Measurements from ENCODE around the gene CXCR4.

CXCR4 gene

DNA sequence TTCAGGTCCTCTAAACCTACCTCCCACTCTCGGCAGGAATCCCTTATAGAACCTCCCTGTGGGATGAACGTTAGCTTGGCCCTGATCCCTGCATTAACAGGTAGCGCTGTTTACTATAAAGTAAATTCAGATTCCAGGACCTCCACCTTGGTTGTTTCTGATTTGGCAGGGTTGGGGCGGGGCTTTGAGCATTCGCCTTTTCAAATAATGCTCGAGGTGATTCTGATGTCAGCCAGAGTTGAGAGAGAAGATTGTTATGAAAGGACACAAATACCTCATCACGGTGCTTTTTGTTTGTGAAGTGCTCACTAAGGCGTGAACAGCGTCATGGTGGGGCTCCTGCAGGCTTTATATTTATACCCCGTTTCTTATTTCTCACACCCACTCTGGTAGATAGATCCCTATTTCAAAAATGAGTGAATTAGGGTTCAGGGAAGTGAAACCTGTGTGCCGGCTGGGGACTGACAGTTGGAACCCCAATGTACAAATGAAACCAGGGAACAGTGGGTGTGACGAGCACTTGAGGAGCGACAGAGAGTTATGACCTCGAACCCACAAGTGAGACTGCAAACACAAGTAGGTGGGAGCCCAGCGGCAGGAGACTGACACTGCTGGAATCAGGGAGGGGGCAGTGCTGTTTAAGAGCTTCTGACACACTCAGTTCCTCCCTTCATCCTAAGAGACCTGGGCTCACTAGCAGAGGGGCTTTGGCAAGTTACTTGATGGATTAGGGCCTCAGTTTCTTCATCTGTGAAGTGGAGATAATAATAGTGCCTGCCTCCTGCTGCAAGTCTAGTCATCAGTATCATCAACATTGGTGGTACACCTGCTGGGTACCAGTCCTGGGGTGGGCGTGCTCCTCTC lies 14.2 kb upstream of the CXCR4 start:
- no peak for DNase-seq (ENCODE audit: low spot score)

DNA sequence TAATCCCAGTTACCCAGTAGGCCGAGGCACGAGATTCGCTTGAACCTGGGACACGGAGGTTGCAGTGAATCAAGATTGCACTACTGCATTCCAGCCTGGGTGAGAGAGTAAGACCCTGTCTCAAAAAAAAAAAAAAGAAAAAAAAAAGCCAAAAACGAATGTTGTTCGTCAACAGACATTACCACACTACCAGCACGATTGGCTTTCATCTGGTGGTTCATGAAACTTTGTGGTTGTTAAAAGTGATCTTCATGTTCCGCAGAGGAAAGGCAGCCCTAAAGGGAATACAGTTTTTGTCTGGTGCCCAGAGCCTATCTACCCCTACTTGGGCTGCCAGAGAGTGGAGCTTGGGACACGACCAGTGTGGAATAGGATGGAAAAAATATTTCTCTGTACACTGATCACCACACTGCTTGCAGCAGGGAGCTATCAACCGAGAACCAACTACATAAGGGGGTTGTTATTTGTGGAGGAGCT lies 13.6 kb upstream of the CXCR4 start:
- no peak for DNase-seq (ENCODE audit: low spot score)

GRCh38 chr2:136130511-136130910 lies 12.6 kb upstream of the CXCR4 start:
- no peak for DNase-seq (ENCODE audit: low spot score)

DNA sequence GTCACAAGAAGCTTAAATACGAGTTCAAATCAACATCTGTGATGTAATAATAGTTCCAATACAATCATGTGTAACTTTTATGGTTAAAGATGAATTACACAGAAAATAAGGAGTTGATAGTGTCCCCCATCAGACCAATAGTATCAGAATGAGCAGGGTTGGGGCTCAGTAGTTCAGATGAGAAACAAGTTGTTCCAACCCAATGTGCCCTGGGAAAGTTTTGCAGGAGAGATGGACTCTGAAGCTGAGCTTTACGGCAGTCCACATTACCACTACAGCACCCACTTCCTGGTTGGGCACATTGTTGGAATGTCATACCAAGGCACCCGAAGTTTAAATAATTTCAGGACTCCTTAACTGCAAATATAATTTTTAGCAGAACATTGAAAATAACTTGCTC lies 12.1 kb upstream of the CXCR4 start:
- DNase-seq (ENCODE audit: low spot score) = no peak

GRCh38 chr2:136129601-136130000 lies 11.7 kb upstream of the CXCR4 start:
- no peak for DNase-seq (ENCODE audit: low spot score)

GRCh38 chr2:136128905-136129304 lies 11.0 kb upstream of the CXCR4 start:
- DNase-seq (ENCODE audit: low spot score) = no peak

DNA sequence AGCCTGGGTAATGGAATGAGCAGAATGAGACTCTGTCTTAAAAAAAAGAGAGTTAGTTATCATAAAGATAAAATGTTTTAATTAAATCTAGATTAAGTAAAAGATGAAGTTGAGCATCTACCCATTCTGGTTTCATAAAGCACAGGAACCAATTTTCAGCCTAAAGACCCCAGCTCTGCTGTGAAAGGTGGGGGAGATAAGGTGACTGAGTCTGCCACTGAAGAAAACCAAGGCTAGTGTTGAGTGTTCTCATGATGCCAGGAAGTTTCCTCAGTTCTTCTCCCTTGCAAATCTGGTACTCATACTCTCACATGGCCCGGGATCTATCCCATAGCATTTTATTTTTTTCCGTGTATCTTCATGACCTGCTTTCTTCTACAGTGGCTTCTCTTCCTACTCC lies 10.4 kb upstream of the CXCR4 start:
- no peak for DNase-seq (ENCODE audit: low spot score)

DNA sequence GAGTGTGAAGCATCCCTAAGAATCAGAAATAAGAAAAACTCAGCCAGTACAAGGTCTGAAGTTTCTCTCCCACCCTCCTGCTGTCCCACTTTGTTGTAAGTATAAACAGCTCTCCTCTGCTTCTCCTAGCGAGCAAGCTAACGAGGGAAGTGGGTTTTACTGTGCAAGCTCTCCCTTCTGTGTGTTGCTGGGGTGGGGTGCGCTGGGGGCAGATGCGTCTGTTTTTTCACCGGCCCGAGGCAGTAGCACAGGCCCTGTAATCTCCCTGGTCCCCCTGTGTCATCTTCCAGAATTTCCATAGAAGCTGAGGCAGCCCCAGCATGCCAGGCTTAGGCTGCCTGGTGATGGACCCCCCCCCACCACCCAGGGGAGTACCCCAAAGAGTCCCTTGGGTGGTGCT lies 9.4 kb upstream of the CXCR4 start:
- no peak for DNase-seq (ENCODE audit: low spot score)

DNA sequence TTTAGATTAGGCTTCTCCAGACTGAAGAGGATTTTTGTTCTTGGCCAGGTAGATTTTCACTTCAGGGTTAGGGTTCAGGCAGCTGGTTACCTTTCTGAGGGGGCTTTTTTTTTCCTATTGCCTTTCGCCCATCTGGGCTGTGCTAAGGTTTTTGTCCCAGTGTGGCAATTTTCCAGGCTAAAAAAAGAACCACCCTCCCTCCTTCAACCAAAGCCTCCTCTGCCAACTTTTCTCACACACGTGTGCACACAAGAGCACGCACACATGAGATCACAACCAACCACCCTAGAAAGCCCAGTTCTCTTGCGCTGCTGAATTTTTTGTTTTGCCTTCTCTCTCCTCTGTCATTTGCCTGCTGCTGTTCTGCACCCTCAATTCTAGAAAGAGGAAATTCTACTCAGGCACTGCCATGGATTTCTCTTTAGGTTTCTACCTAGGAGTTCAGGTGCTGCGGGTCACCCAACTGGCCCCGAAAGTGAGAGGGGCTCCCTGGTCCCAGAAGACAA lies 8.5 kb upstream of the CXCR4 start:
- no peak for DNase-seq (ENCODE audit: low spot score)

- no peak for DNase-seq (ENCODE audit: low spot score)
Measured at GRCh38 chr2:136126021-136126420, 8.1 kb upstream of the CXCR4 start.

DNA sequence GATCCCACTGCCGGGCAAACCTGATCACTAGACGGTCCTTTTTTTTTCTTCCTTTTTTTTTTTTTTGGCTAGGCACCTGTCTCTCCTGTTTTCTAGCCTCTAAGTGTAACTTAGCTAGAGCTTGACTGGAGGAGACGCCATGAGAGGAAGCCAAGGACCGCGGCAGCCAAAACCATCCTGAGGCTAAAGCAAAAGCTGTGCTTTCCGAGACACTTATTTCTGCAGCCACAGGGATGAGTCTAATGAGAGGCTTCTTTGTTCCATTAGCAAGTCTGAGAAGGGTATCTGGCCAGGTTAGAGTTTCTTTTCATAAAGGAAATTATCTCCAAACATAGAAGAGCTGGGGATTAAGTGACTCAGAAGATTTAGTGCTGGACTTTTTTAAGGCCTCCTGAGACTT lies 7.3 kb upstream of the CXCR4 start:
- no peak for DNase-seq (ENCODE audit: low spot score)

GRCh38 chr2:136124805-136125204 lies 6.9 kb upstream of the CXCR4 start:
- no peak for DNase-seq (ENCODE audit: low spot score)

GRCh38 chr2:136122661-136123060 lies 4.7 kb upstream of the CXCR4 start:
- no peak for DNase-seq (ENCODE audit: low spot score)

DNA sequence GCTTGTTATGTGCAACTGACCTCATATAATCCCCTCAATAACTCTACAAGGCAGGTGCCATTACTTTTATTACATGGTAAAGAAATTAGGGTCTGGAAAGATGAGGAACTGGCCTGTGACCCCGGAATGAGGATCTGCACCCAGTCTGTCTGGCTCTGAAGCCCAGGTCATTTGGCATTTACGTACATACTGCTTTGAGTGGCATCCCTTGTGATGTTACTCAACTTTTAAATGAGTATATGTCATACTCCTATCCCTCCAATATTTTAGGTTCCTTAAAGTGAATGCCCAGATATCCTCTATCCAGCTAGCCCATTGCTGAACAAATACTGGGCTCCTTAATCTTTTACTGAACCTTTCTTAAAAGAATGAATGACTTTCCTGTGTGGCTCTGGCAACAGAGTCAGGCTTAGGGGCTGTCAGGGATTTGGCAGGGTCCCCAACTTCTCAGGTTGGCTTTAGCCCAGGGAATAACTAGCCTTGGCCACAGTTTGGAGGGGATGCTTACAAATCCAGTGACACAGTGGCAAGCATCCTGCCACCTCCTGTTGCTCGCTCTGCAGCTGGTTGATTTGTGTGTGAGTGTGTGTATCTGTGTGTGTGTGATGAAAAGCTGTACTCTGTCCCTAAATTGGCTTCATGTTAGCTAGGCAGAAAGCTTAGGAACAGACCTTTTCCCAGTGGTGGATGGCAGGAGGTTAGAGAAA lies 3.4 kb upstream of the CXCR4 start:
- DNase-seq (ENCODE audit: low spot score) = no peak

GRCh38 chr2:136119717-136120675 lies 2.0 kb upstream of the CXCR4 start:
- no peak for DNase-seq (ENCODE audit: low spot score)

- peak; percentile 14 for DNase-seq (ENCODE audit: low spot score)
Measured at GRCh38 chr2:136118819-136119716, 1.1 kb upstream of the CXCR4 start.

DNA sequence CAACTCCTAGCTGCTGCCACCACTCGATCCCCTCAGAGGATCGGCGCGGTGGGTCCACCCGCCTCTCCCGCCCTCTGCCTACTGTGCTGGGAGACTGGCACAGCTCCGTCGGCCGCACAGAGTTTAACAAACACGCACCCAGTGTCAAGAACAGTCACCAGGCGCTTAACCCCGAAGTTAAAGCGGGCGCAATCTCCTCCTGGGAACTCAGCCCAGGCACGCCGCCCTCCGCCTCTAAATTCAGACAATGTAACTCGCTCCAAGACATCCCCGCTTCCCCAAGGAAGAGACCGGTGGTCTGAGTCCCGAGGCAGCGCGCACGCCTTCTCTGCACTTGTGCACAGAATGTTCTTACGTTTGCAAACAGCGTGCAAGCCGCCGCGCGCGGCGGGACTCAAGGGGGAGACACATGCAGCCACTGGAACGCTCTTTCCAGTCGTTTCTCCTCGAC lies 533 bp downstream of the CXCR4 start:
- DNase-seq (ENCODE audit: low spot score) = peak; percentile 33

DNA sequence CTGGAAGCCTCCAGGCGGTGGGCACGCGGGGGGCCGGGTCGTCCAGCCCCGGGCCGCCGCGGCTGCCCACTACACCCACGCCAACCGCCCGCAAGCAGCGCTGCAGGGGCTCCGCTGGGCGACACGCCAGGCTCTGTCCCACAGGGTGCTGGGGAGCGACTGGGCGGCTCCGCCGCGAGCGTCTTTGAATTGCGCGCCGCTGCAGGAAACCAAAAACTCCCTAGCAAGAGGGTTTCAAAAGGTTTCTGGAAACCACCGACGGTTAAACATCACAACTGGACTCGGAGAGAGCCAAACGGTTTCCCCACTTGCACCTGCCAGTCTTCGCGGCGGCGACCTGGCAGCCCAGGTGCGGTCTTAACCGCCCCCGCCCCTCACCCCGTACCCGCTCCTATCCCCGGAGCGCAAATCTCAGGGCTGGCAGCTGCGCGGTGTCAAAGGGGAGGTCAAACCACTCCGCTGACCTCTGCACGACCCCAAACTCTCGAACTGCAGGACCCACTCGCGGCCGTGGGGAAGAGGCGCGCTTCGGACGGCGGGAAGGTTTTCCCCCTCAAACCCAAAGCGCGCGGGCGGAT lies 1.0 kb downstream of the CXCR4 start:
- DNase-seq (ENCODE audit: low spot score) = peak; percentile 27

DNA sequence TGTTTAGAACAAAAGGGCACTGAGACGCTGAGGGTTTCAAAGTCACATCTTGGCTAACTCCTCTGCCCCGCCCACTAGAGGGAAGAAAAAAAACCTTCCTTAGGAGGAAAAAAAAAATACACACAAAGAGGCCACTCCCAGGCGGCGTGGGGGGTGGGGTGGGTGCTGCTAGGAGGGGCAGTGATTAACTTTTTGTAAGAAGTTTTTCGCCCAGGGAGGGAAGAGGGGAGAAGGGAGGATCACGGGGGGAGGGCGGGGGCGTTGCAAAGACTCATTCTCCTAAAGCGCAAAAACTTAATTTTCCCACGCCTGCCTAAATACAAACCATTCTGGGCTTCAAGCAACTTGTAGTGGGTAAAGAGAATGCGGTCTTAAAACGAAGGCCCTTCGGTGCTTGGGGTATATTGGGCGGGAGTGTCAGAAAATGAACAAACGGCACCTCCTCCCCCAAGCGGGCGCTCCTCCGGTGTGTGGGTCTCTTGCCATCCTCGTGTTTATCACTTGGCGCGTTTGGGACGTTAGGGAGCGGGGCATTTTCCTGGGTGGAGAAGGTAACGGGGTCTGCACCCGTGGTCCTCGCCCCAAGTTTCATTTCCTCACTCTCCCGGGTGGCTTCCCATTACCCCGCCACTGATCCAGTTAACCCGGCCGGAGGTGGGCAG lies 1.7 kb downstream of the CXCR4 start:
- no peak for DNase-seq (ENCODE audit: low spot score)

DNA sequence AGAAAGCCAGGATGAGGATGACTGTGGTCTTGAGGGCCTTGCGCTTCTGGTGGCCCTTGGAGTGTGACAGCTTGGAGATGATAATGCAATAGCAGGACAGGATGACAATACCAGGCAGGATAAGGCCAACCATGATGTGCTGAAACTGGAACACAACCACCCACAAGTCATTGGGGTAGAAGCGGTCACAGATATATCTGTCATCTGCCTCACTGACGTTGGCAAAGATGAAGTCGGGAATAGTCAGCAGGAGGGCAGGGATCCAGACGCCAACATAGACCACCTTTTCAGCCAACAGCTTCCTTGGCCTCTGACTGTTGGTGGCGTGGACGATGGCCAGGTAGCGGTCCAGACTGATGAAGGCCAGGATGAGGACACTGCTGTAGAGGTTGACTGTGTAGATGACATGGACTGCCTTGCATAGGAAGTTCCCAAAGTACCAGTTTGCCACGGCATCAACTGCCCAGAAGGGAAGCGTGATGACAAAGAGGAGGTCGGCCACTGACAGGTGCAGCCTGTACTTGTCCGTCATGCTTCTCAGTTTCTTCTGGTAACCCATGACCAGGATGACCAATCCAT lies 2.7 kb downstream of the CXCR4 start:
- DNase-seq (ENCODE audit: low spot score) = no peak

Measured in AG20443 (cell line).